Activated T-cell treated with anti-CD3 and anti-CD28 coated beads, Interleukin-2, amount 50 U/mL, for 72 hours (primary cell): Measurements from ENCODE around the gene SLC5A2. TPM values are rescaled to one million over a fixed set of nuclear protein-coding genes. Genes with fewer than 3 reads are reported as not detected.

Experiments
- ATAC-seq, 2 donors: fragments of 150-1000 bp; cut with Tn5 transposase; replicated peaks in 1 of 2; 2 replicates each; pipeline ENCODE4 v1.10.0; 2021; ENCODE audit warnings: moderate library complexity in 2 of 2, mild to moderate bottlenecking in 1 of 2
- DNase-seq, 2 donors: peaks; one replicate each; pipeline ENCODE4 v3.0.0; 2021 to 2022; ENCODE audit warnings: mixed read lengths in 1 of 2
- H3K27ac Mint-ChIP-seq: one replicate; pipeline ENCODE4 v1.8.0; 2022; ENCODE audit warnings: mild to moderate bottlenecking, moderate library complexity, mixed read lengths
- H3K27me3 Mint-ChIP-seq: one replicate; pipeline ENCODE4 v1.8.0; 2022; ENCODE audit warnings: low read depth, mixed read lengths
- H3K36me3 Mint-ChIP-seq, 2 donors: one replicate each; pipeline ENCODE4 v1.8.0; 2022; ENCODE audit warnings: mixed read lengths in 2 of 2, mild to moderate bottlenecking in 1 of 2; ENCODE audit not compliant: insufficient read depth in 2 of 2
- H3K4me1 Mint-ChIP-seq: one replicate; pipeline ENCODE4 v1.8.0; 2022; ENCODE audit warnings: low read depth, mixed read lengths
- H3K4me3 Mint-ChIP-seq, 2 donors: one replicate each; pipeline ENCODE4 v1.8.0; 2022; ENCODE audit warnings: mild to moderate bottlenecking in 2 of 2, mixed read lengths in 2 of 2, moderate library complexity in 2 of 2
- H3K9me3 Mint-ChIP-seq, 2 donors: one replicate each; pipeline ENCODE4 v1.8.0; 2022; ENCODE audit warnings: mixed read lengths in 2 of 2
- total RNA-seq, 2 donors: library from RNA; stranded (reverse); gene quantifications; one replicate each; pipeline ENCODE4 v1.2.3, GENCODE V29; 2022

SLC5A2 gene
- total RNA-seq, 2 donors from 2014 or later = not detected

DNA sequence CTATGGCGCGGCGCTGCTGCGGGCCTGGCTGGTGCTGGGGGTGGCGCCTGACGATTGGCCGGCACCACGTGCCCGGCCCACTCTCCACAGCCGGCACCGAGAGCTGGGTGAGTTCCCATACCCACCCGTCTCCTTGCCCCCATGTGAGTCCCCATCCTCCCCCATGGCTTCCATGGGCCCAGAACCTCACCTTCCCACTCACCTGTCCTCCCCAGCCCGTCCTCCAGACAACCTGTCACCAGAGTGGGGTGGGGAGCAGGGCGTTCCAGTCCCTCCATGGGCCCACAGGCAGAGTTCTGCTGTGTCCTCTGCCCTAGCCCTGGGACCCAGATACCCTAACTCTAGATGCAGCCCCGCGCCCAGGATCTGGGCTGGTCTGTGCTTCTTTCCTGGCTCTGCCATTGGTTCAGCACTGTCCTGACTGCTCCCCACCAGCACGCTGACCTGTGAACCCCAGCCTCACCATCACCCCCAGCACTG is 18.1 kb upstream of the SLC5A2 start:
- no peak overlapping the region for H3K27ac Mint-ChIP-seq
- peaks cover 2 to 3% of the 10 kb centered on the region in 2 donors for H3K36me3 Mint-ChIP-seq
- peaks cover 27% of the 10 kb centered on the region for H3K4me1 Mint-ChIP-seq
- H3K27me3 Mint-ChIP-seq = no peaks in the 10 kb centered on the region
- DNase-seq = no peak
- H3K9me3 Mint-ChIP-seq = no peaks in the 10 kb centered on the region
- no peak overlapping the region for H3K4me3 Mint-ChIP-seq
- ATAC-seq = no peak

DNA sequence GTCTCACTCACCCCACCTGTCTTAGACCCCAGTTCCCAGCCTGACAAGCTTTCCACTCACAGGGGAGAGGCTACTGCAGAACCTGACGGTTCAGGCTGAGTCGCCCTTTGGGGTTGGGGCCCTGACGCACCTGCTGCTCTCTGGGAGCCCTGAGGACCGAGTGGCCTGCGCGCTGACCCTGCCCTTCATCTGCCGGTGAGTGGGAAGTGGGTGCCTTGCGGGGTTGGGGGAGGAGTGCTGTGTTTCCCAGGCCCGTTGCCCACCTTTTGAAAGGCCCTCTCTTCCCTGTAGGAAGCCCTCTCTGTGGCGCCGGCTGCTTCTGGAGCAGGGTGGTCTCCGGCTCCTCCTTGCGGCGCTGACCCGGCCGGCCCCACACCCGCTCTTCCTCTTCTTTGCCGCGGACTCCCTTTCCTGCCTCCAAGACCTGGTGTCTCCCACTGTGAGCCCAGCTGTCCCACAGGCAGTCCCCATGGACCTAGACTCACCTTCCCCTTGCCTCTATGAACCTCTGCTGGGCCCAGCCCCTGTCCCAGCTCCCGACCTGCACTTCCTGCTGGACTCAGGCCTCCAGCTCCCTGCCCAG is 17.0 kb upstream of the SLC5A2 start:
- peaks cover 2 to 3% of the 10 kb centered on the region in 2 donors for H3K36me3 Mint-ChIP-seq
- H3K27ac Mint-ChIP-seq = no peak overlapping the region
- no peaks in the 10 kb centered on the region for H3K9me3 Mint-ChIP-seq
- H3K4me1 Mint-ChIP-seq = peaks cover 17% of the 10 kb centered on the region
- DNase-seq (no peak), ATAC-seq (no peak)
- H3K27me3 Mint-ChIP-seq = peaks cover 2% of the 10 kb centered on the region
- H3K4me3 Mint-ChIP-seq = no peak overlapping the region

DNA sequence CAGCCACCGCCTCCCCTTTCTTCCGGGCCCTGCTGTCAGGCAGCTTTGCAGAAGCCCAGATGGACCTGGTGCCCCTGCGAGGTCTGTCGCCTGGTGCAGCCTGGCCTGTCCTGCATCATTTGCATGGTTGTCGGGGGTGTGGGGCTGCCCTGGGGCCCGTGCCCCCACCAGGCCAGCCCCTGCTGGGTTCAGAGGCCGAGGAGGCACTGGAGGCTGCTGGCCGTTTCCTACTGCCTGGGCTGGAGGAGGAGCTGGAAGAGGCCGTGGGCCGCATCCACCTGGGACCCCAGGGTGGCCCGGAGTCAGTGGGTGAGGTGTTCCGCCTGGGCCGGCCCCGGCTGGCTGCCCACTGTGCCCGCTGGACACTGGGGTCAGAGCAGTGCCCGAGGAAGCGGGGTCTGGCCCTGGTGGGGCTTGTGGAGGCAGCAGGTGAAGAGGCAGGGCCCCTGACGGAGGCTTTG is 16.5 kb upstream of the SLC5A2 start:
- Mint-ChIP-seq H3K27ac (no peak overlapping the region), H3K4me3 (no peak overlapping the region), H3K4me1 (peaks cover 12% of the 10 kb centered on the region), H3K36me3 (peaks cover 2 to 3% of the 10 kb centered on the region in 2 donors), H3K9me3 (no peaks in the 10 kb centered on the region), H3K27me3 (peaks cover 7% of the 10 kb centered on the region)
- no peak for DNase-seq
- ATAC-seq = no peak

DNA sequence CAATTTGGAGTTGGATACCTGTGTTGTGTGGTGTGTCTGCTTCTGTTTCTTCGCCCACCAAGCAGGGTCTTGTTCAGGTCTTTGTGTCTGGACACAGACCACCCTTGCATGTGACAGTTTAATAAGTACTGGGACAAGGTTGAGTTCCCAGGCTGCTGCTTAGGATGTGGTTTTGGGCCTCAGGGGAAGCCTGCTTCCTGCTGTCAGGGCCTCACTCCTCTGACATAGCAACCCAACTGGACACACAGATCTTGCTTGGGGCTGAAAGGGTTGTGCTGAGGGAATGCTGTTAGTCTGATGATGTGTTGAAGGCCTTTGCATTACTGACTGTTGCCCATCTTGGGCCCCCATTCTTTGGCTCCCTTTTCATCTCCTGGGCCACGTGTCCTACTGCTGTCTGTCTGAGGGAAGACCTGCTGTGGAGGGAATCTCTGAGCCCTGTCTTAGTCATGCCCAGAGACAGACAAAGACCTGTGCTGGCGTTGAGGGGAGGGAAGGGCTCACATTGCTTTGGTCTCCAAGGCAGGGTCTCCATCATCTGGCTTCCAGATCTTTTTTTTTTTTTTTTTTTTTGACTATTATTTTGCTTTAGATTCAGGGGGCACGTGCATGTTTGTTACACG is 15.7 kb upstream of the SLC5A2 start:
- peaks cover 13% of the 10 kb centered on the region for H3K27me3 Mint-ChIP-seq
- peaks cover 11% of the 10 kb centered on the region for H3K4me1 Mint-ChIP-seq
- peaks cover 2 to 3% of the 10 kb centered on the region in 2 donors for H3K36me3 Mint-ChIP-seq
- no peaks in the 10 kb centered on the region for H3K9me3 Mint-ChIP-seq
- H3K4me3 Mint-ChIP-seq = no peak overlapping the region
- ATAC-seq (no peak), DNase-seq (no peak)
- H3K27ac Mint-ChIP-seq = no peak overlapping the region

DNA sequence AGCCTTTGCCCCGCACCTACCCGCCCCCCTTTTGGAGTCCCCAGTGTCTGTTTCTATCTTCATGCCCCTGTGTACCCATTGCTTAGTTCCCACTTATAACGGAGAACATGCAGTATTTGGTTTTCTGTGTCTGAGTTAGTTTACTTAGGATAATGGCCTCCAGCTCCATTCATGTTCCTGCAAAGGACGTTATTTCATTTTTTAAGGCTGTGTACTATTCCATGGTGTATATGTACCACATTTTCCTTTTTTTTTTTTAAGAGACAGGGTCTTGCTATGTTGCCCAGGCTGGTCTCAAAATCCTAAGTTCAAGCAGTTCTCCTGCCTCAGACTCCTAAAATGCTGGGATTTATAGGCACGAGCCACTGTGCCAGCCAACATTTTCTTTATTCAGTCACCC is 15.1 kb upstream of the SLC5A2 start:
- no peaks in the 10 kb centered on the region for H3K9me3 Mint-ChIP-seq
- no peak for DNase-seq
- ATAC-seq = no peak
- H3K4me1 Mint-ChIP-seq = peaks cover 17% of the 10 kb centered on the region
- H3K27me3 Mint-ChIP-seq = peaks cover 19% of the 10 kb centered on the region
- no peak overlapping the region for H3K4me3 Mint-ChIP-seq
- peaks cover 1 to 3% of the 10 kb centered on the region in 2 donors for H3K36me3 Mint-ChIP-seq
- H3K27ac Mint-ChIP-seq = no peak overlapping the region

DNA sequence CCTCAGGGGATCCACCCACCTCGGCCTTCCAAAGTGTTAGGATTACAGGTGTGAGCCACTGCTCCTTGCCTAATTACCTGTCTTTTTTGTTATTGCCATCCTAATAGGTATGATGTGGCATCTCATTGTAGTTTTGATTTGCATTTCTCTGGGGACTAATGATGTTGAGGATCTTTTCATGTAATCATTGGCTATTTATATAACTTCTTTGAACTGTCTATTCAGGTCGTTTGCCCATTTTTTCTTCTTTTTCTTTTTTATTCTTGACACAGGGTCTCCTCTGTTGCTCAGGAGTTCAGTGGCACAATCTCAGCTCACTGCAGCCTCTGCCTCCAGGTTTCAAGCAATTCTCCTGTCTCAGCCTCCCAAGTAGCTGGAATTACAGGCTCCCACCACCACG is 12.3 kb upstream of the SLC5A2 start:
- peaks cover 41% of the 10 kb centered on the region for H3K27me3 Mint-ChIP-seq
- no peak for ATAC-seq
- H3K4me1 Mint-ChIP-seq = peaks cover 18% of the 10 kb centered on the region
- no peak overlapping the region for H3K27ac Mint-ChIP-seq
- H3K9me3 Mint-ChIP-seq = no peaks in the 10 kb centered on the region
- H3K4me3 Mint-ChIP-seq = no peak overlapping the region
- H3K36me3 Mint-ChIP-seq = peaks cover 0 to 3% of the 10 kb centered on the region in 2 donors
- DNase-seq = no peak

DNA sequence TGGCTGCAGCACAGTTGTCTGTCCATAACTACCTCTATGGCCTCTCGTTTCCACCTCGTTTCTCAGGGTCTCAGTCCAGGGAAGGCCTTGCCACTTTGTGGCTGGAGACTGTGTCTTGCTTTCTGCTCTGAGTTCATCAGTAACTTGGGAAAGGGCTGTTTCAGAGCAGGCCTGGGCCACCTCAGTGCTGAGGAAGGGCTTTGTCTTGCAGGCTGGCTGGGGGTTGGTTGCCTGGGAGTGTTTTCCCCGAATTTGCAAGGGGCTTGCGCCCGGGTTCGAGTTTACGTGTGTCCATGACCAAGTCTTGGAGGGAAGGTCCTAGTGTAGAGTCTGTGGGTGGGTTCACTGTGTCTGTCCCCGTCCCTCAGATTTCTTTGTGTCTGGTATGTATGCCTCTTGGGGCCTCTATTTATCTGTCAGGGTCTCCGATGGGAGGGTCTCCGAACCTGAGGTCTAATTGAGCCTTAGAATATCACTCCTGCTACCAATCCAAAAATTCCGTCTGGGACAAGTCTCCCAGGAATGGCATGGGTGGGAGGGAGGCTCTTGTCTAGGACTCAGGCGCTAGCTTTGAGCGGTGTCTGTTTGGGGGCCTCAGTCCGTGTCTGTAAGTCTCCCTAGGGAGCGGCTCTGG is 11.6 kb upstream of the SLC5A2 start:
- no peak for ATAC-seq
- Mint-ChIP-seq H3K4me3 (peak overlapping the region in 1 of 2 donors; percentile 44), H3K4me1 (peaks cover 24% of the 10 kb centered on the region), H3K36me3 (peaks cover 0 to 3% of the 10 kb centered on the region in 2 donors), H3K9me3 (no peaks in the 10 kb centered on the region), H3K27me3 (peaks cover 47% of the 10 kb centered on the region), H3K27ac (no peak overlapping the region)
- DNase-seq = no peak

DNA sequence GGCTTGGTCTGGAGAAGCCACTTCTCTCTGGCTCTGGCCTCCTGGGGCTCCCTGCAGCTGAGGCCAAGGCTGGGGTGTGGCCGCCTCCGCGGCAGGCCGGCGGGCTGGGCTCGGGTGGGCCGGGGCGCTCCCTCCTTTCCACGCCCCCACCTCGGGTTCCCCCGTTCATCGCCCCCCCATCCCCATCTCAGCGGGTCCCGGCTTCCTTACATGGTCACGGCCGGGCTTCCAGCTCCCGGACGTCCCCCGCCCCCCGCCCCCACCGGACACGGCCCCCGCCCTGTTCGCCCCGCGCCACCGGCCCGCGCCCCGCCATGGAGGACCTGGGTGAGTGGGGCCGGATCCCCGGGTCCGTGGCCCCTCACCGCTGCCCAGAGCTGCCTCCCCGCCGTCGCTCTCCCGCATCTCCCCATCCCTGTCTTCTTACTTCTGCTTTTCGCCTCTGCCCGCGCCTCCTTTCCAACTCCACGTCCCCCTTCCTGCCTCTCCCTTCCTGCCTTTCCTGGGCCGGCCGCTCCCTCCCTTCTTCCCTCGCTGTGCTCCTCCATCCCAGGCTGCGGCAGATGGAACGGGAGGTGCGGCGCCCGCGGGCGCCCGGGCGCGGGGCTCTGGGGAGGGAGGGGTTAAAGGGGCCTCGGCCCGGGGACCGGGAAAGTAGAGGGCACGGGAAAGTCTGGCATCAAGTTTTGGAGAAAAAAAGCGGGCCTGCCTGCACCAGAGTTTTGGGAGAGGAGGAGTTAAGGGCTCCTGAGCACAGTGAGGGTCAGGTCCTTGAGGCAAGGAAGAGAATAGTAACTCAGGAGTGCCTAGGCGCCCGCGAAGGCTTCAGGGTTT is 10.8 kb upstream of the SLC5A2 start, which contains the start of gene TGFB1I1:
TGFB1I1 (plus strand) TSS at position 278 of the 834 bp plus-strand sequence; CDS start at position 315, 37 bp downstream.
- H3K27ac Mint-ChIP-seq = peak within 1 kb of the TSS; percentile 57
- H3K27me3 Mint-ChIP-seq = peaks cover 49% of the 10 kb centered on the region
- H3K4me1 Mint-ChIP-seq = peaks cover 24% of the 10 kb centered on the region
- DNase-seq (no peak), ATAC-seq (no peak)
- H3K36me3 Mint-ChIP-seq = peaks cover 0 to 3% of the 10 kb centered on the region in 2 donors
- H3K4me3 Mint-ChIP-seq = peak within 1 kb of the TSS; percentile 78 to 85
- no peaks in the 10 kb centered on the region for H3K9me3 Mint-ChIP-seq

DNA sequence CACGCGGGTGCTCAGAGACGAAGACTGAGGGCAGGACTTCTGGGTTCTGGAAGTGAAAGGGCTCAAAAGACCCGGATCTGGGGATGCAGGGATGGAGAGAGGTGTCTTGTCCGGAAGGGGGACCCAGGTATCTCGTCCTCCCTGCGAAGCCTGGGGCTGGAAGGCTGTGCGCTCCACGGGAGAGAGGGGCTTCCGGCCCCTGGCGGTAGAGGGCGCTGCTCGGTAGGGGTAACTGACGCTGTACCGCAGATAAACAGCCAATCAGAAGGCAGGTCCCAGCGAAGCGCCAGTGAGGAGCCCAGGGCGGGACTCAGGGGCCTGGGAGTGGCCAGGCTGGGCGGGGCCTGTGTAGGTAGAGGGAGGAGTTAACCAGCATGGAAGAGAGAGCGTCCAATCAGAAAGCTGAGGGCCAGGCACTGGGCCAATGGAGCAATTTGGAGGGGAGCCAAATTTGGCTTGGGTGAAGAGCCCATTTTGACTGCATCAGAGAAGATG is 10.2 kb upstream of the SLC5A2 start:
- DNase-seq = peak; percentile 51 to 59

DNA sequence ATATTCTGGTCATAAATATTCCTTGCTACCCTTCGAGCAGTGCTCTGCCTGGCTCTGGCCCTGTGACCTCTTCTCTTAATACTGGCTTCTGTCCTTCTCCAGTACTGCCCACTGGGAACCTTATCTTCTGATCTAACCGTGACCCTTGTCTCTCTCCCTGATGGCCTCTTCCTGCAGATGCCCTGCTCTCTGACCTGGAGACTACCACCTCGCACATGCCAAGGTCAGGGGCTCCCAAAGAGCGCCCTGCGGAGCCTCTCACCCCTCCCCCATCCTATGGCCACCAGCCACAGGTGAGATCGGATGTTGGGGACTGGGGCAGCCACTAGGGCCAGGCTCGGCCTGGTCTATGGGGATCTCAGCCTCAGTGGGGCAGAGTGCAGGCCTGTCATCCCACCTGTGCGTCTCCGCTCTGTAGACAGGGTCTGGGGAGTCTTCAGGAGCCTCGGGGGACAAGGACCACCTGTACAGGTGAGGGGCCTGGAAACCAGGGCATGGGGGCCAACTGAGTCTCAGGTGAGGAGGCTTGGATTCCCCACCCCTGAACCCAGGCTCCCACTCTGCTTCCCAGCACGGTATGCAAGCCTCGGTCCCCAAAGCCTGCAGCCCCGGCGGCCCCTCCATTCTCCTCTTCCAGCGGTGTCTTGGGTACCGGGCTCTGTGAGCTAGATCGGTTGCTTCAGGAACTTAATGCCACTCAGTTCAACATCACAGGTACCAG is 9.5 kb upstream of the SLC5A2 start:
- Mint-ChIP-seq H3K27ac (no peak overlapping the region), H3K4me3 (peak overlapping the region; percentile 8 to 32), H3K36me3 (peaks cover 0 to 3% of the 10 kb centered on the region in 2 donors), H3K4me1 (peaks cover 29% of the 10 kb centered on the region), H3K9me3 (no peaks in the 10 kb centered on the region), H3K27me3 (peaks cover 49% of the 10 kb centered on the region)
- ATAC-seq = no peak
- DNase-seq = no peak

More for the DNA sequence above, 10.2 kb upstream of the SLC5A2 start:
- H3K27ac Mint-ChIP-seq = no peak overlapping the region
- H3K4me1 Mint-ChIP-seq = peaks cover 22% of the 10 kb centered on the region
- no peaks in the 10 kb centered on the region for H3K9me3 Mint-ChIP-seq
- peaks cover 0 to 3% of the 10 kb centered on the region in 2 donors for H3K36me3 Mint-ChIP-seq
- H3K4me3 Mint-ChIP-seq = peak overlapping the region; percentile 78 to 85
- peaks cover 49% of the 10 kb centered on the region for H3K27me3 Mint-ChIP-seq
- peak; percentile 18 to 23 for ATAC-seq

DNA sequence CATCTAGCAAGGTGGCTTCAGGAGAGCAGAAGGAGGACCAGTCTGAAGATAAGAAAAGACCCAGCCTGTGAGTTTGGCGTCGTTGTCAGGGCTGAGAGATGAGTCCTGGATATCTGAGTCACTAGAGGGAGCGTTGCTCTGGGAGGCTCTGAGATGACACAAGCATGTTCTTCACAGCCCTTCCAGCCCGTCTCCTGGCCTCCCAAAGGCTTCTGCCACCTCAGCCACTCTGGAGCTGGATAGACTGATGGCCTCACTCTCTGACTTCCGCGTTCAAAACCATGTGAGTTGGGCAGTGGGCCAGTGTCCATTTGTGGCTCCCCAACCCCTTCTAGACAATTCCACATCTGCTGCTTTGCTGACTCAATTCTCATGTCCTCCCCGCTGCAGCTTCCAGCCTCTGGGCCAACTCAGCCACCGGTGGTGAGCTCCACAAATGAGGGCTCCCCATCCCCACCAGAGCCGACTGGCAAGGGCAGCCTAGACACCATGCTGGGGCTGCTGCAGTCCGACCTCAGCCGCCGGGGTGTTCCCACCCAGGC is 8.7 kb upstream of the SLC5A2 start:
- no peaks in the 10 kb centered on the region for H3K9me3 Mint-ChIP-seq
- no peak overlapping the region for H3K27ac Mint-ChIP-seq
- H3K36me3 Mint-ChIP-seq = peaks cover 0 to 3% of the 10 kb centered on the region in 2 donors
- DNase-seq (no peak), ATAC-seq (no peak)
- H3K4me1 Mint-ChIP-seq = peaks cover 30% of the 10 kb centered on the region
- no peak overlapping the region for H3K4me3 Mint-ChIP-seq
- H3K27me3 Mint-ChIP-seq = peaks cover 49% of the 10 kb centered on the region
